Right atrium auricular region (tissue), 2 donors: ENCODE results near the gene CREB5. TPM values are rescaled to one million over a fixed set of nuclear protein-coding genes. Genes with fewer than 3 reads are reported as not detected.
"Not testable (repeated sequence)": the region's sequence is repeated elsewhere in the genome, so short reads cannot be mapped to it uniquely, and the experiment has no call there.

Experiments used
- DNase-seq: peaks from one replicate; pipeline ENCODE4 v3.0.0-alpha.2; 2019; ENCODE audit warnings: low spot score
- H3K27ac ChIP-seq, 2 donors: fragments of 200-600 bp; sonication (generic); 1 replicate in 1 of 2; 2 replicates in 1 of 2; pipeline ENCODE4 v1.5.1; 2016 to 2019
- H3K27me3 ChIP-seq, 2 donors: fragments of 200-600 bp; sonication (generic); one replicate each; pipeline versions ENCODE4 v1.5.1 to v1.6.0; 2017 to 2019
- H3K36me3 ChIP-seq: fragments of 200-600 bp; sonication (generic); one replicate; pipeline ENCODE4 v1.5.1; 2016
- H3K4me1 ChIP-seq, 2 donors: fragments of 200-600 bp; sonication (generic); one replicate each; pipeline versions ENCODE4 v1.5.1 to v1.6.0; 2017 to 2019
- H3K4me3 ChIP-seq, 2 donors: fragments of 200-600 bp; sonication (generic); 1 replicate in 1 of 2; 2 replicates in 1 of 2; pipeline ENCODE4 v1.5.1; 2017 to 2019; ENCODE audit warnings: mild to moderate bottlenecking in 1 of 2, moderate library complexity in 1 of 2
- H3K9me3 ChIP-seq, 2 donors: fragments of 200-600 bp; sonication (generic); one replicate each; pipeline ENCODE4 v1.5.1; 2019
- total RNA-seq, 2 donors: library from RNA; depleted of rRNA; stranded (reverse); fragments of >200 nt; gene quantifications; one replicate each; pipeline ENCODE4 v1.1.0, GENCODE V29; 2016
- TF ChIP-seq, protein P1 (sequence below), 2 donors: fragments of 200-600 bp; sonication (generic); IDR thresholded peaks; one replicate each; pipeline ENCODE4 v1.5.1; 2019; ENCODE audit warnings: antibody characterized with exemption in 2 of 2

CREB5 gene
- total RNA-seq, 2 donors from 2014 or later, result 10.5 to 20.8 TPM

- H3K27ac ChIP-seq, result no peak overlapping the region
- TF ChIP-seq, protein P1, sequence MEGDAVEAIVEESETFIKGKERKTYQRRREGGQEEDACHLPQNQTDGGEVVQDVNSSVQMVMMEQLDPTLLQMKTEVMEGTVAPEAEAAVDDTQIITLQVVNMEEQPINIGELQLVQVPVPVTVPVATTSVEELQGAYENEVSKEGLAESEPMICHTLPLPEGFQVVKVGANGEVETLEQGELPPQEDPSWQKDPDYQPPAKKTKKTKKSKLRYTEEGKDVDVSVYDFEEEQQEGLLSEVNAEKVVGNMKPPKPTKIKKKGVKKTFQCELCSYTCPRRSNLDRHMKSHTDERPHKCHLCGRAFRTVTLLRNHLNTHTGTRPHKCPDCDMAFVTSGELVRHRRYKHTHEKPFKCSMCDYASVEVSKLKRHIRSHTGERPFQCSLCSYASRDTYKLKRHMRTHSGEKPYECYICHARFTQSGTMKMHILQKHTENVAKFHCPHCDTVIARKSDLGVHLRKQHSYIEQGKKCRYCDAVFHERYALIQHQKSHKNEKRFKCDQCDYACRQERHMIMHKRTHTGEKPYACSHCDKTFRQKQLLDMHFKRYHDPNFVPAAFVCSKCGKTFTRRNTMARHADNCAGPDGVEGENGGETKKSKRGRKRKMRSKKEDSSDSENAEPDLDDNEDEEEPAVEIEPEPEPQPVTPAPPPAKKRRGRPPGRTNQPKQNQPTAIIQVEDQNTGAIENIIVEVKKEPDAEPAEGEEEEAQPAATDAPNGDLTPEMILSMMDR (IDR thresholded peaks at IDR 0.05), result no peak
- H3K4me1 ChIP-seq, result peaks cover 0 to 12% of the 10 kb centered on the region in 2 donors
- no peaks in the 10 kb centered on the region for H3K36me3 ChIP-seq
- H3K27me3 ChIP-seq, result no peaks in the 10 kb centered on the region
- no peak for DNase-seq
- H3K9me3 ChIP-seq, result no peaks in the 10 kb centered on the region
- no peak overlapping the region for H3K4me3 ChIP-seq
Measured at GRCh38 chr7:28815369-28815927, 403.1 kb downstream of the CREB5 start.

DNA sequence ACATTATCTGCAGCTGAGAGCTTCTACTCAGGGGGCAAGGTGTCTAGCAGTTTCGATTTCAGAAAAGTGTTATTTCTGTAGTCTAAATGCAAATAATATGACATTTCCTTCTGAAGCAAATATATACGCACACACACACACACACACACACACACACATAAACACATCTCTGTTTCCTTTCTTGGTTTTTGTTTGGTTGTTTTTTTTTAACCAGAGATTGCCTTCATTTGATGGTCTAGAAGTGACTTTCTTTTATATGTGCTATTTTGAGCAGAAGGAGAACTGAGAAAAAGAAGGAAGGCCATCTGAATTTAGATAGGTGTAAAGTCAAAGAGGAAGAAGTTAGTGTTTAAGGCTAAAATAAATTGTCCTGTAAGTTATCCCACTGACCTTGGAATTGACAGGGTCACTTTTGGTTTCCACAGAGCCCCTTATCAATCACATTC is 403.6 kb downstream of the CREB5 start:
- Histone ChIP-seq H3K9me3 (no peaks in the 10 kb centered on the region), H3K27ac (no peak overlapping the region), H3K27me3 (no peaks in the 10 kb centered on the region), H3K36me3 (no peaks in the 10 kb centered on the region), H3K4me3 (no peak overlapping the region), H3K4me1 (peaks cover 0 to 12% of the 10 kb centered on the region in 2 donors)
- TF ChIP-seq, protein P1 (IDR thresholded peaks at IDR 0.05), result no peak
- no peak for DNase-seq

GRCh38 chr7:28818996-28819395 is 406.7 kb downstream of the CREB5 start:
- Histone ChIP-seq H3K4me1 (no peaks in the 10 kb centered on the region), H3K4me3 (no peak overlapping the region), H3K9me3 (no peaks in the 10 kb centered on the region), H3K27me3 (no peaks in the 10 kb centered on the region), H3K27ac (no peak overlapping the region), H3K36me3 (peaks cover 8% of the 10 kb centered on the region)
- TF ChIP-seq, protein P1 (IDR thresholded peaks at IDR 0.05), result no peak
- no peak for DNase-seq

DNA sequence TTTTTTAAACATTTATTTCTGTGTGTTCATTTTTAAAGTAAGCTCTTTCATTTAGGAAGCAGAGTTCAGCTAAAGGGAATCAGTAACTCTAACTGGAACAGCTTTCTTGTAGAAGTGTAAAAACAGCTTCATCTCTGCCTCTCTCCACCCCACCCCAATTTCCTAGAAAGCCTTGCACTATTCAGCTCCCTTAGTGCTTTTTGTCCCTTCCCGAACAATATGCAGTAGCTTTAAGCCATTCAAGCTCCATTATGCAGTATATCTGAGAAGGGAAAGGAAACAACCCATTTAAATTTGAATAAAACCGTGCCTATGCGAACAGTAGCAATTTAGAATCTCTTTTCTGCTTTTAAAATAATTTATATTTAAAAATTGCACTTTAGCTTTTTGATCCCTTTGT is 411.3 kb downstream of the CREB5 start:
- Histone ChIP-seq H3K27ac (no peak overlapping the region), H3K36me3 (peaks cover 8% of the 10 kb centered on the region), H3K4me3 (no peak overlapping the region), H3K4me1 (no peaks in the 10 kb centered on the region), H3K27me3 (no peaks in the 10 kb centered on the region), H3K9me3 (no peaks in the 10 kb centered on the region)
- TF ChIP-seq, protein P1 (IDR thresholded peaks at IDR 0.05), result no peak
- no peak for DNase-seq

GRCh38 chr7:28825817-28826448 is 413.6 kb downstream of the CREB5 start:
- not testable (repeated sequence) for H3K36me3 ChIP-seq, H3K9me3 ChIP-seq, DNase-seq, H3K27ac ChIP-seq, H3K4me1 ChIP-seq, H3K27me3 ChIP-seq, H3K4me3 ChIP-seq

GRCh38 chr7:28830846-28831245 is 418.5 kb downstream of the CREB5 start:
- no peaks in the 10 kb centered on the region for H3K36me3 ChIP-seq
- DNase-seq, result no peak
- H3K4me3 ChIP-seq, result no peak overlapping the region
- no peaks in the 10 kb centered on the region for H3K9me3 ChIP-seq
- no peaks in the 10 kb centered on the region for H3K4me1 ChIP-seq
- H3K27ac ChIP-seq, result no peak overlapping the region
- TF ChIP-seq, protein P1 (IDR thresholded peaks at IDR 0.05), result no peak
- H3K27me3 ChIP-seq, result no peaks in the 10 kb centered on the region
